ENCODE results near the gene SMCR8.
A peak's percentile ranks its signal among the peaks of the same experiment; 100 is the strongest.

- TF ChIP-seq CEBPB (IDR thresholded peaks at IDR 0.05; ENCODE audit: low read depth, low read length) (no peak), CTCF (conservative IDR thresholded peaks at IDR 0.05; ENCODE audit: low read depth, low read length) (no peak), MXI1 (IDR thresholded peaks at IDR 0.05; ENCODE audit: borderline replicate concordance, low read depth, low read length) (peak; percentile 84; the same call in 1 of the 2 replicates), POLR2A (IDR thresholded peaks at IDR 0.05; ENCODE audit: low read depth, low read length) (no peak), RAD21 (IDR thresholded peaks at IDR 0.05; ENCODE audit: low read length) (no peak), RFX5 (IDR thresholded peaks at IDR 0.05; ENCODE audit: low read depth, low read length) (no peak), BHLHE40 (IDR thresholded peaks at IDR 0.05; ENCODE audit: low read depth, low read length) (peak; percentile 69; the same call in 1 of the 2 replicates), MAZ (IDR thresholded peaks at IDR 0.05; ENCODE audit: borderline replicate concordance, low read depth, low read length) (no peak), USF2 (IDR thresholded peaks at IDR 0.05; ENCODE audit: low read depth, low read length) (no peak), RCOR1 (IDR thresholded peaks at IDR 0.05; ENCODE audit: insufficient replicate concordance, low read length) (no peak)
These were observed 36.2 kb upstream of the SMCR8 start for GRCh38 chr17:18278867-18279266.

Measured in IMR-90 (cell line).